Esophagus squamous epithelium (tissue), 5 donors: ENCODE measurements around the gene ARFGAP3. TPM values are rescaled to one million over a fixed set of nuclear protein-coding genes. Genes with fewer than 3 reads are reported as not detected.

Source experiments
- DNase-seq: peaks from one replicate; lab custom pipeline; 2025; lab: John Stamatoyannopoulos, UW
- H3K27ac ChIP-seq, 4 donors: fragments of 200-600 bp; sonication (generic); one replicate each; pipeline ENCODE4 v1.5.1; 2016 to 2019; ENCODE audit warnings: mild to moderate bottlenecking in 1 of 4
- H3K27me3 ChIP-seq, 4 donors: fragments of 200-600 bp; sonication (generic); 1 replicate in 3 of 4; 2 replicates in 1 of 4; pipeline versions ENCODE4 v1.5.1 to v1.6.0; 2017 to 2021; ENCODE audit warnings: antibody characterized with exemption in 1 of 4
- H3K36me3 ChIP-seq, 3 donors: fragments of 200-600 bp; sonication (generic); one replicate each; pipeline ENCODE4 v1.5.1; 2016 to 2019
- H3K4me1 ChIP-seq, 3 donors: fragments of 200-600 bp; sonication (generic); one replicate each; pipeline ENCODE4 v1.5.1; 2017 to 2019
- H3K4me3 ChIP-seq, 4 donors: fragments of 200-600 bp; sonication (generic); 1 replicate in 3 of 4; 2 replicates in 1 of 4; pipeline ENCODE4 v1.5.1; 2016 to 2019; ENCODE audit warnings: mild to moderate bottlenecking in 2 of 4, moderate library complexity in 1 of 4
- H3K9me3 ChIP-seq, 3 donors: fragments of 200-600 bp; sonication (generic); one replicate each; pipeline ENCODE4 v1.5.1; 2016 to 2019
- CTCF ChIP-seq, 6 experiments: fragments of 450-650 bp in 4 of 6; fragments of 200-600 bp in 2 of 6; sonication (generic) in 2 of 6; IDR thresholded peaks; one replicate each; pipeline ENCODE4 v1.5.1; 2016 to 2019; ENCODE audit warnings: antibody characterized with exemption in 6 of 6, mild to moderate bottlenecking in 4 of 6, moderate library complexity in 4 of 6
- POLR2A ChIP-seq, 4 donors: fragments of 450-650 bp; IDR thresholded peaks; one replicate each; pipeline ENCODE4 v1.6.1; 2017; ENCODE audit warnings: antibody characterized with exemption in 4 of 4, mild to moderate bottlenecking in 4 of 4, moderate library complexity in 3 of 4
- WGBS, 2 donors: methylation state at CpG; one replicate each; pipeline ENCODE4 v1.1.5; 2018; 5-methylcytosine and 5-hydroxymethylcytosine counted together
- intact Hi-C: fragments of 100-400 bp; cut with DNase I; formaldehyde crosslinking; loops from one replicate; pipeline ENCODE4 v1.15.0; 2022
- total RNA-seq, 4 donors: library from RNA; depleted of rRNA; stranded (reverse); fragments of >200 nt; gene quantifications; one replicate each; pipeline ENCODE4 v1.1.0, GENCODE V29; 2016
- donor health status: DM: yes; HTN: yes; CAD: no.

Gene ARFGAP3
- total RNA-seq, 4 donors from 2014 or later: 27.3 to 35.1 (median 30.5) TPM

GRCh38 chr22:42879371-42880021 is 22.4 kb upstream of the ARFGAP3 start:
- no peak overlapping the region for H3K27ac ChIP-seq
- no peak for TF ChIP-seq CTCF (IDR thresholded peaks at IDR 0.05)
- TF ChIP-seq POLR2A (IDR thresholded peaks at IDR 0.05): no peak
- no peaks in the 10 kb centered on the region for H3K27me3 ChIP-seq
- H3K36me3 ChIP-seq: peaks cover 48 to 100% (median 52%) of the 10 kb centered on the region in 3 donors
- H3K4me1 ChIP-seq: peaks cover 0 to 17% (median 10%) of the 10 kb centered on the region in 3 donors
- H3K4me3 ChIP-seq: no peak overlapping the region
- 80 to 92% methylated on average over 1 to 10 of the region's 14 CpGs for WGBS, 2 donors
- H3K9me3 ChIP-seq: no peaks in the 10 kb centered on the region
- DNase-seq: no peak
- intact Hi-C loops: no loop called here

GRCh38 chr22:42878561-42879305 is 21.7 kb upstream of the ARFGAP3 start:
- TF ChIP-seq POLR2A (IDR thresholded peaks at IDR 0.05) (no peak), CTCF (IDR thresholded peaks at IDR 0.05) (no peak)
- Histone ChIP-seq H3K36me3 (peaks cover 51 to 100% (median 52%) of the 10 kb centered on the region in 3 donors), H3K9me3 (no peaks in the 10 kb centered on the region), H3K4me3 (no peak overlapping the region), H3K4me1 (peaks cover 0 to 16% (median 10%) of the 10 kb centered on the region in 3 donors), H3K27me3 (no peaks in the 10 kb centered on the region), H3K27ac (no peak overlapping the region)
- DNase-seq: no peak
- 82 to 91% methylated on average over 11 to 12 of the region's 22 CpGs for WGBS, 2 donors
- intact Hi-C loops: no loop called here

- 91 to 94% methylated on average over 5 to 7 of the region's 12 CpGs for WGBS, 2 donors
Measured at GRCh38 chr22:42877597-42878340, 20.7 kb upstream of the ARFGAP3 start.

GRCh38 chr22:42877158-42877557 is 20.1 kb upstream of the ARFGAP3 start:
- peaks cover 44 to 100% (median 46%) of the 10 kb centered on the region in 3 donors for H3K36me3 ChIP-seq
- no peak for DNase-seq

More at GRCh38 chr22:42877597-42878340, 20.7 kb upstream of the ARFGAP3 start:
- H3K9me3 ChIP-seq: no peaks in the 10 kb centered on the region
- no peaks in the 10 kb centered on the region for H3K27me3 ChIP-seq
- H3K4me1 ChIP-seq: peaks cover 0 to 10% (median 9%) of the 10 kb centered on the region in 3 donors
- peaks cover 46 to 100% (median 48%) of the 10 kb centered on the region in 3 donors for H3K36me3 ChIP-seq
- no peak for TF ChIP-seq CTCF (IDR thresholded peaks at IDR 0.05)
- no peak for TF ChIP-seq POLR2A (IDR thresholded peaks at IDR 0.05)
- intact Hi-C loops: no loop called here
- no peak for DNase-seq
- no peak overlapping the region for H3K27ac ChIP-seq
- no peak overlapping the region for H3K4me3 ChIP-seq

More at GRCh38 chr22:42877158-42877557, 20.1 kb upstream of the ARFGAP3 start:
- Histone ChIP-seq H3K4me3 (no peak overlapping the region), H3K9me3 (no peaks in the 10 kb centered on the region), H3K4me1 (peaks cover 0 to 4% (median 3%) of the 10 kb centered on the region in 3 donors), H3K27me3 (no peaks in the 10 kb centered on the region), H3K27ac (no peak overlapping the region)
- 78 to 89% methylated on average over 4 to 5 of the region's 8 CpGs for WGBS, 2 donors
- TF ChIP-seq POLR2A (IDR thresholded peaks at IDR 0.05) (no peak), CTCF (IDR thresholded peaks at IDR 0.05) (no peak)
- intact Hi-C loops: no loop called here
